ENCODE data around the gene VPREB1. TPM values are rescaled to one million over a fixed set of nuclear protein-coding genes. Genes with fewer than 3 reads are reported as not detected.
"Not testable (repeated sequence)": the region's sequence is repeated elsewhere in the genome, so short reads cannot be mapped to it uniquely, and the experiment has no call there.

Gene VPREB1
- total RNA-seq, 1 experiment from 2014 or later = not detected

DNA sequence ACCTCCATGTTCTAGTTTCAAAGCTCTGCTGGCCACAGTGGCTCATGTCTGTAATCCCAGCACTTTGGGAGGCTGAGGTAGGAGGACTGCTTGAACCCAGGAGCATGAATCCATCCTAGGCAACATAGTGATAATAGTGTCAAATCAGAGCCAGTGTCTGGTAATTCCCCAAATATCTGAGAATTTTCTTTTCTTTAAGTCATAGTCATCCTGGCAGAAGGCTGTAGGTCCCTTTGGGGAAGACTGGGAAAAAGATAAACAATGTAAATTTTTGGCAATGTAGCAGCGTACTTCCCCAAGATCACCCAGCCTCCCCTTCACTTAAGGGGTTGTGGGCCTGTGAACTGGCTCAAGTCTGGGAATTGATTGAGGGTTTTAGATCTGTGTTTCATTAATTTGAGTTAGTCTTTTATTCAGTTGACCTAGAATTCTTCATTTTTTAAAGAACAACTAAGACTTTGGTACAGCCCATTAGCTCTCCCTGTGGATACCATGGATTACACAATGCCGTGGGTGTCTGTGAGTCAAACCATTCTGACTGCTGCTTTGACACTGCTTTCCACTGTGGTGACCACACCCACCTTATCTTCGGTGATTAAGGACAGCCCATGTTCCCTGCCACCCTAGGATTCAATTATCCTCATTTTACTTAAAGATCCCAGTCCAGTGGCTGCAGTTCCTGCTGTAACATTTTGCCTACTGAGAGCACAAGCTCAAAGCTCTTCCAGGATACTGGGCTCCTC lies 17.9 kb downstream of the VPREB1 start:
- intact Hi-C loops (cut with micrococcal nuclease; ENCODE audit: unreplicated experiment); H3K27ac ChIP-seq; POLR2A ChIA-PET (ENCODE audit: unreplicated experiment): not testable (repeated sequence)

DNA sequence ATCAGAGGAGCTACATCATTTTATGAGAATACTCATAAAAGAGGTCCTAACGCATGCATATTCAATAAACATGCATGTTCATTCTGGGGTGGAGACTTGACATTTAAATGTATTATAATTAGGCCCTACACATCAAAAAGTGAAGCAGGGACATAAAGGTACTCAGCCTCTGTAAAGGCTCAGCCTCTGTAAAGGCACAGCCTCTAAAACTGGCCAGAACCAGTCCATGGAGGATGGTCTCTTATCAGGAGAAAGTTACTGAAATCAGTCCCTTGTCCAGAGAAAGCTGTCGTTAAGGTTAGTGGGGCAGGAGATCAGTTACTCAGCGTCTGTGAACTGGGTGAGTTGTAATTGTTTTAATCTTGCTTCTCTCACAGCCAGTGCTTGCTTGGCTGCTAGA lies 19.2 kb downstream of the VPREB1 start:
- CTCF ChIA-PET; H3K9me2 ChIP-seq (ENCODE audit: insufficient read depth); H3K27me3 ChIP-seq (ENCODE audit: insufficient read depth, low read depth); POLR2A ChIA-PET (ENCODE audit: unreplicated experiment); H3K27ac ChIP-seq; H2AFZ ChIP-seq; BruUV-seq (replicated peaks); H3K4me1 ChIP-seq (replicated peaks; ENCODE audit: insufficient read depth); H3K4me2 ChIP-seq; DNase-seq; H3K4me3 ChIP-seq; intact Hi-C loops (cut with micrococcal nuclease; ENCODE audit: unreplicated experiment); H3K36me3 ChIP-seq (ENCODE audit: low read depth); H3F3A ChIP-seq (ENCODE audit: insufficient read depth, low read depth); H4K20me1 ChIP-seq (ENCODE audit: insufficient read depth); H3K9me3 ChIP-seq (ENCODE audit: insufficient read depth, low read depth); H3K79me2 ChIP-seq (ENCODE audit: low read depth): not testable (repeated sequence)

More for the DNA sequence above, 17.9 kb downstream of the VPREB1 start:
- H2AFZ ChIP-seq; CTCF ChIA-PET; H3K27me3 ChIP-seq (ENCODE audit: insufficient read depth, low read depth); H3K9me2 ChIP-seq (ENCODE audit: insufficient read depth); BruUV-seq (replicated peaks); H3K9me3 ChIP-seq (ENCODE audit: insufficient read depth, low read depth); H3F3A ChIP-seq (ENCODE audit: insufficient read depth, low read depth); H4K20me1 ChIP-seq (ENCODE audit: insufficient read depth); H3K4me3 ChIP-seq; H3K79me2 ChIP-seq (ENCODE audit: low read depth); H3K4me2 ChIP-seq; H3K36me3 ChIP-seq (ENCODE audit: low read depth); H3K4me1 ChIP-seq (replicated peaks; ENCODE audit: insufficient read depth): not testable (repeated sequence)
- DNase-seq = peak in 1 of 2 experiments; percentile 3

DNA sequence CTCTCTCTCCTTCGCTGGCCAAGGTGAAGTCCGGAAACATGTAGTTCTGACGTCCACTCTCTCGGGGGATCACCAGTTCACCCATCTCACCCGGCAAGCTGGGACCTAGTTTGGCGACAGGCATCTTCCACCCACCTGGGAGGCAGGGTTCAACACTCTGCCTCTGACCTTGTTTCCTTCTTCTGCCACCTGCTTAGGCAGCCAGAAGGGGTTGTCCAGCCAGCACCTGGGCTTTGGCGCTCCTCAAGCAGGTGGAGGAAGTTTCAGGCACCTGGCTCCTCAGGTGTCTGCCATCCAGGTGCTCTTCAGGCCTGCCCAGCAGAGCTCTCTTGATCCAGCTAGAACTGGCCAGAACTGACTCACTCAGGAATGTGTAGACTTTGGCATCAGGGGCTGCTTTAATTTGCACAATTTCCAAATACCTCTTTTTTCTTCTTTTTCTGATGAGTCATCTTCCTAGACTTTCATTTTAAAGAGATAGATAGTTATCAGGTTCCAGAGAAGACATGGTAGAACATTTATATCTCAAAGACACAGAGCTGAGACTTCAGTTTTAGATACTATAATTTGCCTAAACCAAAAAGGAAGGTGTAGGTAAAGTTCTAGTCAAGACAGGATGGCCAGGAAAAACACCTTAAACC lies 25.6 kb downstream of the VPREB1 start:
- BruUV-seq (replicated peaks) = TSS peak; percentile 52
- H3K9me3 ChIP-seq (ENCODE audit: insufficient read depth, low read depth); H3K36me3 ChIP-seq (ENCODE audit: low read depth); H3K4me2 ChIP-seq; POLR2A ChIA-PET (ENCODE audit: unreplicated experiment); H3K27me3 ChIP-seq (ENCODE audit: insufficient read depth, low read depth); H3F3A ChIP-seq (ENCODE audit: insufficient read depth, low read depth); H3K9me2 ChIP-seq (ENCODE audit: insufficient read depth); H2AFZ ChIP-seq; CTCF ChIA-PET; intact Hi-C loops (cut with micrococcal nuclease; ENCODE audit: unreplicated experiment); H3K4me3 ChIP-seq; H3K79me2 ChIP-seq (ENCODE audit: low read depth); H3K4me1 ChIP-seq (replicated peaks; ENCODE audit: insufficient read depth); H4K20me1 ChIP-seq (ENCODE audit: insufficient read depth): not testable (repeated sequence)
- peak overlapping the region; percentile 51; the same call in 1 of the 2 replicates for H3K27ac ChIP-seq
- DNase-seq = peak in 1 of 2 experiments; percentile 39

DNA sequence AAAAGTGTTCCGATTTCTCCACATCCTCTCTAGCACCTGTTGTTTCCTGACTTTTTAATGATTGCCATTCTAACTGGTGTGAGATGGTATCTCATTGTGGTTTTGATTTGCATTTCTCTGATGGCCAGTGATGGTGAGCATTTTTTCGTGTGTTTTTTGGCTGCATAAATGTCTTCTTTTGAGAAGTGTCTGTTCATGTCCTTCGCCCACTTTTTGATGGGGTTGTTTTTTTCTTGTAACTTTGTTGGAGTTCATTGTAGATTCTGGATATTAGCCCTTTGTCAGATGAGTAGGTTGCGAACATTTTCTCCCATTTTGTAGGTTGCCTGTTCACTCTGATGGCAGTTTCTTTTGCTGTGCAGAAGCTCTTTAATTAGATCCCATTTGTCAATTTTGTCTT lies 32.8 kb downstream of the VPREB1 start:
- DNase-seq; H3K79me2 ChIP-seq (ENCODE audit: low read depth); H3K4me2 ChIP-seq; H3K27ac ChIP-seq; H4K20me1 ChIP-seq (ENCODE audit: insufficient read depth); H3F3A ChIP-seq (ENCODE audit: insufficient read depth, low read depth); H3K9me2 ChIP-seq (ENCODE audit: insufficient read depth); H3K27me3 ChIP-seq (ENCODE audit: insufficient read depth, low read depth); H2AFZ ChIP-seq; H3K36me3 ChIP-seq (ENCODE audit: low read depth); H3K4me3 ChIP-seq; H3K9me3 ChIP-seq (ENCODE audit: insufficient read depth, low read depth); CTCF ChIA-PET; POLR2A ChIA-PET (ENCODE audit: unreplicated experiment); BruUV-seq (replicated peaks); H3K4me1 ChIP-seq (replicated peaks; ENCODE audit: insufficient read depth); intact Hi-C loops (cut with micrococcal nuclease; ENCODE audit: unreplicated experiment): not testable (repeated sequence)

DNA sequence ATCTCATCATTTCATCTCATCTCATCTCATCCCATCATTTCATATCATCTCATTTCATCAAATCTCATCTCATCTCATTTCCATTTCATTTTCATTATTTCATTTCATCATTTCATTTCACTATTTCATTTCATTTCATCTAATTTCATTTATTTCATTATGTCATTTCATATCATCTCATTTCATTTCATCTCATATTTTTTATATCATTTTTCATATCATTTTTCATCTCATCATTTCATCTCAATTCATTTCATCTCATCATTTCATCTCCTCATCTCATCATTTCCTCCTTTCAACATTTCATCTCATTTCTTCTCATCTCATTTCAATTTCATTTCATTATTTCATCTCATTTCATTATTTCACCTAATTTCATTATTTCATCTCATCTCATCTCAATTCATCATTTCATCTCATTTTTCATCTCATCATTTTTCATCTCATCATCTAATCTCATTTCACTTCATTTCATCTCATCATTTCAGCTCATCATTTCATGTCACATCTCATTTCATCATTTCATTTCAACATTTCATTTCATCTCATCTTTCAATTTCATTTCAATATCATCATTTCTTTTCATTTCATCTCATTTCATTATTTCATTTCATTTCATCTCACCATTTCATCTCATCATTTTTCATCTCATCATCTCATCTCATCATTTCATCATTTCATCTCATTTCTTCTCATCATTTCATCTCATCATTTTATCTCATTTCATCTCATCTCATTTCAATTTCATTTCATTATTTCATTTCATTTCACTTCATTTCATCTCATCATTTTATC lies 40.6 kb downstream of the VPREB1 start:
- H2AFZ ChIP-seq; H3K4me3 ChIP-seq; H3K9me2 ChIP-seq (ENCODE audit: insufficient read depth); H3K27me3 ChIP-seq (ENCODE audit: insufficient read depth, low read depth); H4K20me1 ChIP-seq (ENCODE audit: insufficient read depth); intact Hi-C loops (cut with micrococcal nuclease; ENCODE audit: unreplicated experiment); DNase-seq; H3F3A ChIP-seq (ENCODE audit: insufficient read depth, low read depth); H3K36me3 ChIP-seq (ENCODE audit: low read depth); BruUV-seq (replicated peaks); H3K27ac ChIP-seq; CTCF ChIA-PET; H3K9me3 ChIP-seq (ENCODE audit: insufficient read depth, low read depth); POLR2A ChIA-PET (ENCODE audit: unreplicated experiment); H3K4me1 ChIP-seq (replicated peaks; ENCODE audit: insufficient read depth); H3K79me2 ChIP-seq (ENCODE audit: low read depth); H3K4me2 ChIP-seq: not testable (repeated sequence)

DNA sequence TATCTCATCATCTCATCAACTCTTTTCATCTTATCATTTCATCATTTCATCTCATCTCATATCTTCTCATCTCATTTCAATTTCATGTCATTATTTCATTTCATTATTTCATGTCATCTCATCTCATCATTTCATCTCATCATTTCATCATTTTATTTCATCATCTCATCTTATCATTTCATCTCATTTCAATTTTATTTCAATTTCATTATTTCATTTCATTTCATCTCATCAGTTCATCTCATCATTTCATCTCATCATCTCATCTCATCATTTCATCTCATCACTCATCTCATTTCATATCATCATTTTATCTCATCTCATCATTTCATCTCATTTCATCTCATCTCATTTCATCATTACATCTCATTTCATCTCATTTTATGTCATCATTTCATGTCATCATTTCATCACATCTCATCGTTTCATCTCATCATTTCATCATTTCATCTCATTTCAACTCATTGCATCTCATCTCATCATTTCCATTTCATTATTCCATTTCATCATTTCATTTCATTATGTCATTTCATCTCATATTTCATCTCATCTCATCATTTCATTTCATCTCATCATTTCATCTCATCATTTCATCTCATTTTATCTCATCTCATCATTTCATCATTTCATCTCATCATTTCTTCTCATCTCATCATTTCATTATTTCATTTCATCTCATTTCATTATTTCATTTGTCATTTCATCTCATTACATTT lies 42.0 kb downstream of the VPREB1 start:
- BruUV-seq (replicated peaks); H3K4me3 ChIP-seq; H3K27me3 ChIP-seq (ENCODE audit: insufficient read depth, low read depth); intact Hi-C loops (cut with micrococcal nuclease; ENCODE audit: unreplicated experiment); H3K9me2 ChIP-seq (ENCODE audit: insufficient read depth); H3F3A ChIP-seq (ENCODE audit: insufficient read depth, low read depth); H2AFZ ChIP-seq; H3K27ac ChIP-seq; H4K20me1 ChIP-seq (ENCODE audit: insufficient read depth); H3K79me2 ChIP-seq (ENCODE audit: low read depth); H3K4me2 ChIP-seq; DNase-seq; H3K36me3 ChIP-seq (ENCODE audit: low read depth); H3K4me1 ChIP-seq (replicated peaks; ENCODE audit: insufficient read depth); CTCF ChIA-PET; H3K9me3 ChIP-seq (ENCODE audit: insufficient read depth, low read depth); POLR2A ChIA-PET (ENCODE audit: unreplicated experiment): not testable (repeated sequence)

DNA sequence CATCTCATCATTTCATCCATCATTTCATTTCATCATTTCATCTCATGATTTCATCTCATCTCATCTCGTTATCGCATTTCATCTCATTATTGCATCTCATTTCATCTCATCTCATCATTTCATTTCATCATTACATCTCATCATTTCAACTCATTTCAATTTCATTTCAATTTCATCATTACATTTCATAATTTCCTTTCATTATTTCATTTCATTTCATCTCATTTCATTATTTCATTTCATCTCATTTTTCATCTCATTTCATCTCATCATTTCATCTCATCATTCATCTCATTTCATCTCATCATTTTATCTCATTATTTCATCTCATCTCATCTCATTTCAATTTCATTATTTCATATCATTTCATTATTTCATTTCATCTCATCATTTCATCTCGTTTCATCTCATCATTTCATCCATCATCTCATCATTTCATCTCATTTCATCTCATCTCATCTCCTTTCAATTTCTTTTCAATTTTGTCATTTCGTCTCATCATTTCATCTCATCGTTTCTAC lies 42.6 kb downstream of the VPREB1 start:
- H3K4me2 ChIP-seq; H3K27ac ChIP-seq; H2AFZ ChIP-seq; H4K20me1 ChIP-seq (ENCODE audit: insufficient read depth); H3K4me1 ChIP-seq (replicated peaks; ENCODE audit: insufficient read depth); H3K9me2 ChIP-seq (ENCODE audit: insufficient read depth); POLR2A ChIA-PET (ENCODE audit: unreplicated experiment); H3K4me3 ChIP-seq; intact Hi-C loops (cut with micrococcal nuclease; ENCODE audit: unreplicated experiment); H3K27me3 ChIP-seq (ENCODE audit: insufficient read depth, low read depth); DNase-seq; BruUV-seq (replicated peaks); H3K36me3 ChIP-seq (ENCODE audit: low read depth); H3K9me3 ChIP-seq (ENCODE audit: insufficient read depth, low read depth); H3K79me2 ChIP-seq (ENCODE audit: low read depth); H3F3A ChIP-seq (ENCODE audit: insufficient read depth, low read depth); CTCF ChIA-PET: not testable (repeated sequence)
